HCT116 (cell line): ENCODE measurements around the gene ALKBH2. TPM values are rescaled to one million over a fixed set of nuclear protein-coding genes. Genes with fewer than 3 reads are reported as not detected.

Source experiments
- ATAC-seq: fragments of 200-7000 bp; cut with Tn5 transposase; 2 replicates; pipeline ENCODE4 v1.9.1; 2020; ENCODE audit warnings: mild to moderate bottlenecking, moderate library complexity
- BruUV-seq: library from RNA; stranded (reverse); fragments of 400-500 nt; replicated peaks from 2 replicates; lab custom pipeline; 2021; lab: Mats Ljungman, UMichigan
- CTCF ChIA-PET: fragments of 300-600 bp; sonication (Branson Sonifier 250); formaldehyde crosslinking; loops from one replicate; lab custom pipeline; 2021; ENCODE audit warnings: antibody characterized with exemption; lab: Charles Lee
- POLR2A ChIA-PET: fragments of 300-600, 350-600 bp; sonication (Branson Sonifier 250); formaldehyde crosslinking; loops from one replicate; lab custom pipeline; 2021; ENCODE audit warnings: antibody characterized with exemption; lab: Charles Lee
- RAD21 ChIA-PET, 2 experiments: fragments of 300-600 bp; sonication (Branson Sonifier 250); formaldehyde crosslinking; loops; one replicate each; lab custom pipeline; 2023; ENCODE audit warnings: low total read pairs in 2 of 2; ENCODE audit not compliant: uncharacterized antibody in 2 of 2, unreplicated experiment in 2 of 2, low non-redundant PET in 1 of 2; lab: Charles Lee
- DNase-seq: peaks from one replicate; pipeline ENCODE4 v3.0.0-alpha.2; 2010; ENCODE audit warnings: low read depth, low spot score
- H2AFZ ChIP-seq: fragments of 200-600 bp; shearing (Covaris generic), sonication (generic); 2 replicates; pipeline ENCODE4 v1.6.1; 2017; ENCODE audit warnings: low read depth, mixed run types, mixed read lengths, antibody characterized with exemption, low read length; ENCODE audit not compliant: poor library complexity, severe bottlenecking
- H3K27ac ChIP-seq: 2 replicates; pipeline ENCODE4 v1.5.1; 2012; ENCODE audit warnings: low read depth, low read length
- H3K27me3 ChIP-seq: fragments of 200-600 bp; sonication (generic); 2 replicates; pipeline ENCODE4 v1.6.1; 2016; ENCODE audit warnings: mixed run types, low read length, mixed read lengths; ENCODE audit not compliant: insufficient read depth
- H3K36me3 ChIP-seq, 2 experiments: fragments of 200-500 bp in 1 of 2; fragments of 200-600 bp in 1 of 2; sonication (Bioruptor generic) in 1 of 2; sonication (generic) in 1 of 2; 2 replicates each; pipeline versions ENCODE4 v1.5.1 to v1.6.1; 2014 to 2016; ENCODE audit warnings: low read length in 2 of 2, inconsistent platforms in 1 of 2, mixed read lengths in 1 of 2, mixed run types in 1 of 2; ENCODE audit not compliant: insufficient read depth in 2 of 2, control insufficient read depth in 1 of 2
- H3K4me1 ChIP-seq, 2 experiments: fragments of 200-600 bp in 1 of 2; sonication (generic) in 1 of 2; 2 replicates each; pipeline versions ENCODE4 v1.5.1 to v1.6.1; 2012 to 2017; ENCODE audit warnings: low read length in 2 of 2, inconsistent platforms in 1 of 2, mild to moderate bottlenecking in 1 of 2, mixed read lengths in 1 of 2, mixed run types in 1 of 2, moderate library complexity in 1 of 2; ENCODE audit not compliant: insufficient read depth in 2 of 2, control insufficient read depth in 1 of 2
- H3K4me2 ChIP-seq: fragments of 200-600 bp; sonication (generic); 2 replicates; pipeline ENCODE4 v1.6.1; 2017; ENCODE audit warnings: mixed run types, low read length, mixed read lengths
- H3K4me3 ChIP-seq, 2 experiments: fragments of 200-600 bp in 1 of 2; sonication (generic) in 1 of 2; replicated peaks in 1 of 2; 2 replicates each; pipeline ENCODE4 v1.5.1; 2011 to 2016; ENCODE audit warnings: low read length in 2 of 2, control low read depth in 1 of 2, low read depth in 1 of 2, mild to moderate bottlenecking in 1 of 2, mixed read lengths in 1 of 2, mixed run types in 1 of 2
- H3K79me2 ChIP-seq: fragments of 200-600 bp; sonication (generic); 2 replicates; pipeline ENCODE4 v1.6.1; 2017; ENCODE audit warnings: mild to moderate bottlenecking, mixed run types, low read length, moderate library complexity, mixed read lengths; ENCODE audit not compliant: insufficient read depth
- H3K9ac ChIP-seq: fragments of 200-600 bp; sonication (generic); 2 replicates; pipeline ENCODE4 v1.6.1; 2016; ENCODE audit warnings: low read length, mixed read lengths
- H3K9me2 ChIP-seq: fragments of 200-600 bp; sonication (generic), shearing (Covaris generic); 2 replicates; pipeline ENCODE4 v1.6.1; 2017; ENCODE audit warnings: mixed run types, mild to moderate bottlenecking, moderate library complexity; ENCODE audit not compliant: insufficient read depth
- H3K9me3 ChIP-seq, 2 experiments: fragments of 200-500 bp in 1 of 2; fragments of 200-600 bp in 1 of 2; sonication (Bioruptor generic) in 1 of 2; sonication (generic) in 1 of 2; 2 replicates each; pipeline ENCODE4 v1.6.1; 2014 to 2017; ENCODE audit warnings: low read length in 2 of 2, mixed read lengths in 2 of 2, inconsistent platforms in 1 of 2, low read depth in 1 of 2, mild to moderate bottlenecking in 1 of 2, mixed run types in 1 of 2, moderate library complexity in 1 of 2; ENCODE audit not compliant: control insufficient read depth in 1 of 2, insufficient read depth in 1 of 2
- H4K20me1 ChIP-seq: fragments of 200-600 bp; sonication (generic), shearing (Covaris generic); 2 replicates; pipeline ENCODE4 v1.6.1; 2017; ENCODE audit warnings: mixed run types, mild to moderate bottlenecking, moderate library complexity; ENCODE audit not compliant: insufficient read depth
- EZH2 ChIP-seq: fragments of 200-600 bp; sonication (generic); IDR thresholded peaks from 2 replicates; pipeline ENCODE4 v1.6.1; 2017; ENCODE audit warnings: antibody characterized with exemption, mixed run types
- RAD21 ChIP-seq: IDR thresholded peaks from 2 replicates; pipeline ENCODE4 v1.6.1; 2012; ENCODE audit warnings: low read depth, mild to moderate bottlenecking
- SP1 ChIP-seq: IDR thresholded peaks from 2 replicates; pipeline ENCODE4 v1.6.1; 2012; ENCODE audit warnings: low read depth
- TCF7L2 ChIP-seq: IDR thresholded peaks from 2 replicates; pipeline ENCODE4 v1.7.0; 2011; ENCODE audit warnings: borderline replicate concordance, inconsistent platforms; ENCODE audit not compliant: insufficient read depth, insufficient read length; ENCODE audit errors: extremely low read depth
- intact Hi-C: fragments of 100-400 bp; cut with micrococcal nuclease; formaldehyde crosslinking; loops from 2 replicates; pipeline ENCODE4 v1.10.0; 2022
- total RNA-seq: library from RNA; stranded (reverse); gene quantifications from one replicate; pipeline ENCODE4 v1.2.1, GENCODE V29; 2021; ENCODE audit not compliant: unreplicated experiment

The ALKBH2 gene
- total RNA-seq, 1 experiment from 2014 or later = 35.8 TPM

- no peaks in the 10 kb centered on the region for H3K9me2 ChIP-seq
- H3K27ac ChIP-seq = peak overlapping the region; percentile 71
- no peak for ATAC-seq
- H3K4me2 ChIP-seq = peak overlapping the region; percentile 86
- DNase-seq = no peak
- CTCF ChIA-PET = no interaction called here
- H3K79me2 ChIP-seq = peaks cover 49% of the 10 kb centered on the region
- peak overlapping the region; percentile 20 for H2AFZ ChIP-seq
- BruUV-seq = no TSS peak
- H3K27me3 ChIP-seq = no peaks in the 10 kb centered on the region
- peaks cover 10 to 37% of the 10 kb centered on the region in 2 experiments; a peak in 3 of 4 replicates for H3K4me1 ChIP-seq
- H3K9me3 ChIP-seq = no peaks in the 10 kb centered on the region
- peak overlapping the region; percentile 72 to 79 for H3K4me3 ChIP-seq
- peaks cover 4 to 23% of the 10 kb centered on the region in 2 experiments; a peak in 1 of 4 replicates for H3K36me3 ChIP-seq
- peak; percentile 4 for TF ChIP-seq TCF7L2
- no peak for TF ChIP-seq EZH2
- TF ChIP-seq RAD21 = no peak
- peak overlapping the region; percentile 81 for H3K9ac ChIP-seq
- no peaks in the 10 kb centered on the region for H4K20me1 ChIP-seq
- intact Hi-C loops = loop anchor here (10.0 kb wide), 3 partner anchors 142 to 292 kb away; no protein-coding TSS in a partner anchor
- POLR2A ChIA-PET = interaction anchor here (0.6 kb wide), 1 partner anchor 265 kb away, joined by 4 read pairs; no protein-coding TSS in a partner anchor
- RAD21 ChIA-PET = no interaction called here
Observed at GRCh38 chr12:109097140-109097434, 3.8 kb upstream of the ALKBH2 start.

DNA sequence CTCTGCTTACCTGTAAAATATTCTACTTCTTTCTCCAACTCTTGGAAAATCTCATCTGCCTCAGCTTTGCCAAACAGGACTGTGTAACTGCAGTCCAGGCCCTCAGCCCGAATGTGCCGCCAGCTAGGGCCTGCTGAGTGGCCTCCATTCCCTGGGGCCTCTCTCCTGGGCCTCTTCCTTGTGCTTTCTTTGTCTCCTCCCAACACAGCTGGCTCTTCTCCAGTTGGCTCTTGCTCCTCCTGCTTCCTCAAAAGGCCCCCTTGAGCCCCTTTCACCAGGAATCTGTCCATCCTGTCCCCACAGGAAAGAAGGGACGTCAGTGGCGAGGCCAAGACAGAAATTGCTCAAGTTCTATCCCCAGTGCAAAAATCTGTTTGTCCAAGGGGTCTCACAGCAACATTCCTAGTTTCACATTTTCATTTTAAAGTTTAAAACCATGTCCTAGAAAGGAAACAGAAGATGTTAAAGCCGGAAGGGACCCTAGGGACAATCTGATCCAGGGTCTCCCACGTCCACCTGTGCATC is 713 bp downstream of the ALKBH2 start:
- Histone ChIP-seq H3K9me3 (no peaks in the 10 kb centered on the region), H3K36me3 (peaks cover 10 to 21% of the 10 kb centered on the region in 2 experiments; a peak in 3 of 4 replicates), H3K9ac (peak overlapping the region; percentile 83), H3K4me1 (peaks cover 13 to 31% of the 10 kb centered on the region in 2 experiments; a peak in 3 of 4 replicates), H4K20me1 (no peaks in the 10 kb centered on the region), H3K4me2 (peak overlapping the region; percentile 91), H2AFZ (no peak overlapping the region), H3K9me2 (no peaks in the 10 kb centered on the region), H3K27me3 (no peaks in the 10 kb centered on the region), H3K27ac (peak overlapping the region; percentile 40), H3K4me3 (peak overlapping the region; percentile 57 to 66), H3K79me2 (peaks cover 30% of the 10 kb centered on the region)
- POLR2A ChIA-PET = interaction anchor here (0.7 kb wide), 1 partner anchor 293 kb away, joined by 3 read pairs; no protein-coding TSS in a partner anchor
- CTCF ChIA-PET = interaction anchor here (0.5 to 1.0 kb wide), 4 partner anchors 17 to 527 kb away, joined by 3 read pairs; no protein-coding TSS in a partner anchor
- TF ChIP-seq SP1 = no peak
- intact Hi-C loops = loop anchor here (2.0 to 10.0 kb wide), 6 partner anchors 138 to 530 kb away; partner anchors contain the start of gene ISCU
- no peak for DNase-seq
- BruUV-seq = no TSS peak
- RAD21 ChIA-PET = no interaction called here
- ATAC-seq = no peak
